H1 (cell line): ENCODE results near the gene CLN5. TPM values are rescaled to one million over a fixed set of nuclear protein-coding genes. Genes with fewer than 3 reads are reported as not detected.

Experiments
- CTCF ChIA-PET: fragments of 300-600 bp; sonication (Branson Sonifier 250); formaldehyde crosslinking; loops from one replicate; lab custom pipeline; 2021; ENCODE audit not compliant: partially characterized antibody; lab: Charles Lee
- POLR2A ChIA-PET: fragments of 300-600 bp; sonication (Branson Sonifier 250); formaldehyde crosslinking; loops from one replicate; lab custom pipeline; 2021; ENCODE audit warnings: inconsistent platforms; ENCODE audit not compliant: partially characterized antibody; lab: Charles Lee
- DNase-seq, 2 experiments: peaks; one replicate each; pipeline versions ENCODE4 v3.0.0 to v3.0.0-alpha.2; 2010 to 2022; ENCODE audit warnings: low spot score in 2 of 2, low read depth in 1 of 2, mixed read lengths in 1 of 2
- FAIRE-seq: peaks from 2 replicates; lab custom pipeline; 2011; peaks lifted over from hg19 to GRCh38; lab: Jason Lieb, UNC
- H2AFZ ChIP-seq: 2 replicates; pipeline ENCODE4 v1.8.1; 2012; ENCODE audit warnings: low read length, inconsistent platforms
- H2AK5ac ChIP-seq: 2 replicates; pipeline ENCODE4 v1.6.1; 2013; ENCODE audit warnings: low read depth, low read length
- H2BK120ac ChIP-seq: replicated peaks from 2 replicates; pipeline ENCODE3; 2013; ENCODE audit warnings: low read depth, low read length, inconsistent platforms
- H2BK12ac ChIP-seq: 2 replicates; pipeline ENCODE4 v1.6.1; 2013; ENCODE audit warnings: low read depth, low read length
- H2BK15ac ChIP-seq: 2 replicates; pipeline ENCODE4 v1.6.1; 2013; ENCODE audit warnings: low read length
- H2BK20ac ChIP-seq: 2 replicates; pipeline ENCODE4 v1.6.1; 2013; ENCODE audit warnings: low read length
- H2BK5ac ChIP-seq: 2 replicates; pipeline ENCODE4 v1.6.1; 2013; ENCODE audit warnings: low read depth, low read length
- H3K14ac ChIP-seq: 2 replicates; pipeline ENCODE4 v1.6.1; 2013; ENCODE audit warnings: inconsistent platforms; ENCODE audit not compliant: insufficient read length
- H3K18ac ChIP-seq: 2 replicates; pipeline ENCODE4 v1.6.1; 2013; ENCODE audit warnings: low read length; ENCODE audit errors: extremely low read depth
- H3K23ac ChIP-seq: 2 replicates; pipeline ENCODE4 v1.6.1; 2013; ENCODE audit warnings: inconsistent platforms; ENCODE audit not compliant: insufficient read length
- H3K23me2 ChIP-seq: 2 replicates; pipeline ENCODE4 v1.6.1; 2013; ENCODE audit warnings: low read depth, low read length
- H3K27ac ChIP-seq: 2 replicates; pipeline ENCODE4 v1.6.1; 2011; ENCODE audit warnings: low read depth, low read length, inconsistent platforms
- H3K27me3 ChIP-seq, 4 experiments: replicated peaks in 1 of 4; 1 replicate in 1 of 4; 2 replicates in 3 of 4; pipeline versions ENCODE4 v1.6.1 to v1.8.1; 2011 to 2013; ENCODE audit warnings: low read length in 3 of 4, mild to moderate bottlenecking in 3 of 4, inconsistent platforms in 2 of 4, mixed read lengths in 2 of 4, moderate library complexity in 1 of 4; ENCODE audit not compliant: control insufficient read depth in 3 of 4, insufficient read depth in 3 of 4; ENCODE audit errors: extremely low read depth in 1 of 4
- H3K36me3 ChIP-seq, 4 experiments: 2 replicates each; pipeline versions ENCODE4 v1.6.1 to v1.8.1; 2011 to 2013; ENCODE audit warnings: mild to moderate bottlenecking in 4 of 4, low read length in 3 of 4, moderate library complexity in 2 of 4, control low read depth in 1 of 4, inconsistent platforms in 1 of 4; ENCODE audit not compliant: insufficient read depth in 4 of 4, control insufficient read depth in 2 of 4
- H3K4ac ChIP-seq: replicated peaks from 2 replicates; pipeline ENCODE3; 2013; ENCODE audit warnings: low read length, low read depth, mixed read lengths, inconsistent platforms; ENCODE audit not compliant: insufficient read length
- H3K4me1 ChIP-seq, 4 experiments: replicated peaks in 1 of 4; 1 replicate in 1 of 4; 2 replicates in 3 of 4; pipeline versions ENCODE4 v1.6.1 to v1.8.1; 2011 to 2013; ENCODE audit warnings: low read length in 3 of 4, inconsistent platforms in 2 of 4, mixed read lengths in 1 of 4; ENCODE audit not compliant: insufficient read depth in 4 of 4, control insufficient read depth in 3 of 4
- H3K4me2 ChIP-seq, 2 experiments: 2 replicates each; pipeline versions ENCODE4 v1.6.1 to v1.8.1; 2011 to 2013; ENCODE audit warnings: low read depth in 2 of 2, low read length in 2 of 2, control low read depth in 1 of 2, inconsistent platforms in 1 of 2, mild to moderate bottlenecking in 1 of 2; ENCODE audit not compliant: insufficient read depth in 1 of 2
- H3K4me3 ChIP-seq, 4 experiments: fragments of 200-600, 300-600 bp in 1 of 4; sonication (generic), shearing (Covaris generic), sonication (Bioruptor Twin) in 1 of 4; 2 replicates each; pipeline versions ENCODE4 v1.5.1 to v1.8.1; 2011 to 2016; ENCODE audit warnings: low read length in 4 of 4, low read depth in 3 of 4, control low read depth in 2 of 4, inconsistent platforms in 2 of 4, mild to moderate bottlenecking in 2 of 4, mixed read lengths in 1 of 4, moderate library complexity in 1 of 4; ENCODE audit not compliant: insufficient read depth in 2 of 4; ENCODE audit errors: extremely low read depth in 1 of 4
- H3K56ac ChIP-seq: replicated peaks from 2 replicates; pipeline ENCODE3; 2013; ENCODE audit warnings: low read depth, mild to moderate bottlenecking, mixed read lengths, low read length, inconsistent platforms; ENCODE audit not compliant: insufficient read length
- H3K79me1 ChIP-seq: 2 replicates; pipeline ENCODE4 v1.6.1; 2013; ENCODE audit warnings: low read depth, low read length, control low read depth
- H3K79me2 ChIP-seq, 2 experiments: 2 replicates each; pipeline versions ENCODE4 v1.6.1 to v1.8.1; 2012 to 2013; ENCODE audit warnings: low read length in 2 of 2, mild to moderate bottlenecking in 2 of 2, inconsistent platforms in 1 of 2; ENCODE audit not compliant: insufficient read depth in 2 of 2, control insufficient read depth in 1 of 2
- H3K9ac ChIP-seq, 4 experiments: replicated peaks in 1 of 4; 1 replicate in 1 of 4; 2 replicates in 3 of 4; pipeline versions ENCODE4 v1.6.1 to v1.8.1; 2011 to 2013; ENCODE audit warnings: low read depth in 3 of 4, low read length in 3 of 4, control low read depth in 2 of 4, mild to moderate bottlenecking in 2 of 4, moderate library complexity in 2 of 4, inconsistent platforms in 1 of 4; ENCODE audit errors: extremely low read depth in 1 of 4
- H3K9me3 ChIP-seq, 2 experiments: 2 replicates each; pipeline versions ENCODE4 v1.6.1 to v1.8.1; 2012 to 2013; ENCODE audit warnings: mild to moderate bottlenecking in 2 of 2, moderate library complexity in 2 of 2, control low read depth in 1 of 2, inconsistent platforms in 1 of 2, low read depth in 1 of 2, low read length in 1 of 2, mixed read lengths in 1 of 2; ENCODE audit not compliant: insufficient read depth in 2 of 2
- H4K20me1 ChIP-seq, 2 experiments: replicated peaks in 1 of 2; 2 replicates each; pipeline versions ENCODE3 to v1.8.1; 2011 to 2013; ENCODE audit warnings: inconsistent platforms in 2 of 2, low read length in 2 of 2, mild to moderate bottlenecking in 1 of 2; ENCODE audit not compliant: insufficient read depth in 2 of 2, control insufficient read depth in 1 of 2
- H4K5ac ChIP-seq: 2 replicates; pipeline ENCODE4 v1.6.1; 2013; ENCODE audit warnings: low read length, low read depth, mixed read lengths, inconsistent platforms; ENCODE audit not compliant: insufficient read length
- H4K8ac ChIP-seq: 2 replicates; pipeline ENCODE4 v1.8.0; 2013; ENCODE audit warnings: mild to moderate bottlenecking, moderate library complexity, low read length, inconsistent platforms; ENCODE audit not compliant: insufficient read depth; ENCODE audit errors: extremely low read depth
- H4K91ac ChIP-seq: replicated peaks from 2 replicates; pipeline ENCODE3; 2013; ENCODE audit warnings: low read length, mixed read lengths, inconsistent platforms; ENCODE audit not compliant: insufficient read length
- CTBP2 ChIP-seq: IDR thresholded peaks from 2 replicates; pipeline ENCODE4 v1.7.0; 2011; ENCODE audit warnings: borderline replicate concordance, mild to moderate bottlenecking, moderate library complexity, mixed read lengths, low read length; ENCODE audit not compliant: insufficient read depth, insufficient read length
- GABPA ChIP-seq: IDR thresholded peaks from 2 replicates; pipeline ENCODE4 v1.6.1; 2011; ENCODE audit warnings: mild to moderate bottlenecking, low read length, moderate library complexity, borderline replicate concordance; ENCODE audit not compliant: insufficient read depth
- KDM1A ChIP-seq: fragments of 200-600, 300-600 bp; sonication (generic); IDR thresholded peaks from 2 replicates; pipeline ENCODE4 v1.7.1; 2016; ENCODE audit warnings: mild to moderate bottlenecking, low read length, borderline replicate concordance
- RXRA ChIP-seq: IDR thresholded peaks from 2 replicates; pipeline ENCODE4 v1.6.1; 2011; ENCODE audit warnings: low read depth, mild to moderate bottlenecking, low read length, moderate library complexity; ENCODE audit not compliant: insufficient read depth
- TAF1 ChIP-seq: IDR thresholded peaks from 2 replicates; pipeline ENCODE4 v1.6.1; 2011; ENCODE audit warnings: mild to moderate bottlenecking, low read depth, low read length
- TAF7 ChIP-seq: optimal IDR thresholded peaks from 2 replicates; pipeline ENCODE3; 2011; ENCODE audit warnings: low read depth, mild to moderate bottlenecking, inconsistent platforms, low read length, moderate library complexity, borderline replicate concordance
- TBP ChIP-seq: IDR thresholded peaks from 2 replicates; pipeline ENCODE4 v1.6.1; 2011; ENCODE audit warnings: low read depth, low read length, improper control_type of control experiment
- WGBS, 2 experiments: shearing (Covaris generic) in 1 of 2; methylation state at CpG; one replicate each; pipeline versions ENCODE4 v1.1.6 to v1.1.7; 2013 to 2015; ENCODE audit warnings: low lambda C conversion rate in 2 of 2, mixed read lengths in 2 of 2, inconsistent platforms in 1 of 2, low coverage in 1 of 2, missing lambda C conversion rate in 1 of 2; ENCODE audit not compliant: insufficient replicate concordance in 2 of 2, insufficient coverage in 1 of 2, insufficient read length in 1 of 2; ENCODE audit errors: extremely low coverage in 1 of 2, missing lambda C conversion rate in 1 of 2; 5-methylcytosine and 5-hydroxymethylcytosine counted together
- polyA plus RNA-seq, 7 experiments: library from polyadenylated mRNA; depleted of rRNA in 3 of 7; stranded (reverse) in 5 of 7; unstranded in 2 of 7; fragments of >200 nt in 5 of 7; fragments of 200-250 nt in 2 of 7; gene quantifications; 1 replicate in 5 of 7; 2 replicates in 1 of 7; 4 replicates in 1 of 7; pipeline versions ENCODE4 v1.2.1 to v1.2.3, GENCODE V29; 2011 to 2013; ENCODE audit warnings: missing spikeins in 2 of 7, mixed read lengths in 2 of 7
- total RNA-seq: library from RNA; stranded (reverse); fragmentation: NEBNext Ultra II Directional; extraction: Animal tissue kit (Norgen Biotek cat#: 25700); gene quantifications from 2 replicates; pipeline ENCODE4 v1.2.1, GENCODE V29; 2021

The CLN5 gene
- total and polyA plus RNA-seq, 2 of the 8 experiments (the other 6 are each of a cell fraction or from before 2014, with no cell fraction given) = 5.3 to 10.1 TPM

DNA sequence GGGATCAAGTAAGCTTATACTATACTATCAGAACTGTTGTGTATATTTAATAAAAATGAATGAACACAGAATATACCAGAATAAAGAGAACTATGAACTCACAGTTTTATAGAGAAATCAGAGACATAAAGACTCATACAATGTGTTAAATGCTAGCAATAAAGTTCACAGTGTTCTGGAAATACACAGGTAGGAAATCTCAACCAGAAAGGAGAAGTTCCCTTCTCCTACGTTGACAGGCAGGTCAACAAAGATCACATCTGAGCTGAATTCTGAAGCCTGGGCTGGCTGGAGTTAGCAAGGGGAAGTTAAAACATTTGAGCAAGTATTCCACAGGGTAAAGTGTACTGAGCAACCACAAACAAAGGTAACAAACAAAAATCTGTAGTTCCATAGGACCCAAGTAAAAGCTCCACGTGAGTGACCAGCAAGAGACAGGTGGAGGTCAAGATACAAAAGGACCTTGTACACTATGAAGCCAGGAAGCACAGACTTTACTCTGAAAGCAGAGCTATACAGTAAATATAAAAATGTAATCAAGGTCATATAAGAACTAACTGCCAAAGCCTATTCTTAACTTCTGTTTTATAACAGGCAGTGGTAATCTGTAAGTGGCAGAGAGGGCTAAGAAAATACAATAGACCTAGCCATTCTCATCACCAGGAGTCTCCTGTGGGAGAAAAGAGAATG is 22.1 kb downstream of the CLN5 start:
- H4K8ac ChIP-seq = no peak overlapping the region
- H3K56ac ChIP-seq = no peak overlapping the region
- no peaks in the 10 kb centered on the region; the same call in 1 of the 2 replicates for H3K23me2 ChIP-seq
- peaks cover 0 to under 1% of the 10 kb centered on the region in 2 experiments; a peak in 2 of 4 replicates for H3K79me2 ChIP-seq
- H2BK120ac ChIP-seq = no peak overlapping the region
- H2AFZ ChIP-seq = no peak overlapping the region
- no peak overlapping the region for H3K18ac ChIP-seq
- no peak overlapping the region for H3K4me3 ChIP-seq
- H2BK15ac ChIP-seq = no peak overlapping the region
- H2AK5ac ChIP-seq = no peak overlapping the region
- no peaks in the 10 kb centered on the region for H3K9me3 ChIP-seq
- no peak overlapping the region for H3K14ac ChIP-seq
- ChIA-PET POLR2A (interaction anchor here (1.8 kb wide), 1 partner anchor 13 kb away, joined by 5 read pairs; the partner anchor contains the start of gene FBXL3), CTCF (interaction anchor here (0.9 to 2.2 kb wide), 5 partner anchors 9 to 12 kb away, joined by 3 to 8 read pairs (median 4); no protein-coding TSS in a partner anchor)
- no peaks in the 10 kb centered on the region for H3K4me1 ChIP-seq
- peaks cover 17 to 75% (median 41%) of the 10 kb centered on the region in 4 experiments for H3K36me3 ChIP-seq
- no peak overlapping the region for H2BK5ac ChIP-seq
- peaks cover 0 to 2% of the 10 kb centered on the region in 2 experiments for H4K20me1 ChIP-seq
- FAIRE-seq = no peak
- no peaks in the 10 kb centered on the region for H3K27me3 ChIP-seq
- TF ChIP-seq RXRA (no peak), CTBP2 (no peak), TAF7 (no peak), KDM1A (no peak), GABPA (no peak), TBP (no peak), TAF1 (no peak)
- no peak overlapping the region for H2BK20ac ChIP-seq
- no peak overlapping the region for H3K9ac ChIP-seq
- no peak overlapping the region for H4K91ac ChIP-seq
- no peaks in the 10 kb centered on the region for H3K79me1 ChIP-seq
- 95% methylated on average over 2 of the region's 2 CpGs; no CpG with 5 or more reads in 1 of the 2 experiments for WGBS, 2 experiments
- H2BK12ac ChIP-seq = no peak overlapping the region
- no peak overlapping the region for H4K5ac ChIP-seq
- H3K4ac ChIP-seq = no peak overlapping the region
- DNase-seq = no peak
- no peak overlapping the region for H3K23ac ChIP-seq
- no peak overlapping the region for H3K4me2 ChIP-seq
- no peak overlapping the region for H3K27ac ChIP-seq
